Left lung (tissue), 10 donors: ENCODE results near the gene SIGLEC7. TPM values are rescaled to one million over a fixed set of nuclear protein-coding genes. Genes with fewer than 3 reads are reported as not detected.

Experiments
- ATAC-seq: fragments of 200-7000 bp; cut with Tn5 transposase; one replicate; pipeline ENCODE4 v1.9.1; 2020; ENCODE audit warnings: moderate library complexity
- DNase-seq, 4 donors: peaks; one replicate each; pipeline ENCODE4 v3.0.0-alpha.2; 2013 to 2020
- H3K27ac ChIP-seq, 2 donors: fragments of 200-600 bp; sonication (generic) in 1 of 2; one replicate each; pipeline versions ENCODE4 v1.5.0 to v1.8.0; 2020 to 2021
- H3K27me3 ChIP-seq, 2 donors: fragments of 200-600 bp; sonication (generic) in 1 of 2; one replicate each; pipeline versions ENCODE4 v1.5.0 to v1.8.0; 2020 to 2021
- H3K36me3 ChIP-seq, 2 donors: fragments of 200-600 bp; sonication (generic) in 1 of 2; one replicate each; pipeline versions ENCODE4 v1.5.0 to v1.8.0; 2020 to 2021
- H3K4me1 ChIP-seq, 2 donors: fragments of 200-600 bp; one replicate each; pipeline ENCODE4 v1.8.0; 2021
- H3K4me3 ChIP-seq, 2 donors: fragments of 200-600 bp; sonication (generic) in 1 of 2; one replicate each; pipeline versions ENCODE4 v1.5.0 to v1.8.0; 2020 to 2021; ENCODE audit warnings: mild to moderate bottlenecking in 1 of 2
- H3K9me3 ChIP-seq, 2 donors: fragments of 200-600 bp; sonication (generic) in 1 of 2; one replicate each; pipeline versions ENCODE4 v1.5.0 to v1.8.0; 2020 to 2021
- intact Hi-C, 2 donors: fragments of 100-400 bp; cut with DNase I; formaldehyde crosslinking; loops; one replicate each; pipeline versions ENCODE4 v1.11.2 to v1.14.2; 2022
- polyA plus RNA-seq, 6 donors: library from polyadenylated mRNA; unstranded; fragments of 120-200 nt; gene quantifications; one replicate each; pipeline ENCODE4 v1.2.1, GENCODE V29; 2013; ENCODE audit not compliant: insufficient read length in 6 of 6
- total RNA-seq, 2 donors: library from RNA; stranded (reverse); fragmentation: NEBNext Ultra II Directional; extraction: Animal tissue kit (Norgen Biotek cat#: 25700); gene quantifications; one replicate each; pipeline ENCODE4 v1.2.1, GENCODE V29; 2021
- TF ChIP-seq, protein P1 (sequence below), 2 donors: fragments of 200-600 bp; sonication (generic) in 1 of 2; IDR thresholded peaks; one replicate each; pipeline versions ENCODE4 v1.5.0 to v1.8.0; 2021; ENCODE audit warnings: antibody characterized with exemption in 2 of 2
- donor health status: DM: no; HTN: yes; CAD: no.
- donor health status: DM: no; HTN: no; CAD: no.

Gene SIGLEC7
- total and polyA plus RNA-seq, 8 donors = 0.63 to 10.4 (median 0.78) TPM

DNA sequence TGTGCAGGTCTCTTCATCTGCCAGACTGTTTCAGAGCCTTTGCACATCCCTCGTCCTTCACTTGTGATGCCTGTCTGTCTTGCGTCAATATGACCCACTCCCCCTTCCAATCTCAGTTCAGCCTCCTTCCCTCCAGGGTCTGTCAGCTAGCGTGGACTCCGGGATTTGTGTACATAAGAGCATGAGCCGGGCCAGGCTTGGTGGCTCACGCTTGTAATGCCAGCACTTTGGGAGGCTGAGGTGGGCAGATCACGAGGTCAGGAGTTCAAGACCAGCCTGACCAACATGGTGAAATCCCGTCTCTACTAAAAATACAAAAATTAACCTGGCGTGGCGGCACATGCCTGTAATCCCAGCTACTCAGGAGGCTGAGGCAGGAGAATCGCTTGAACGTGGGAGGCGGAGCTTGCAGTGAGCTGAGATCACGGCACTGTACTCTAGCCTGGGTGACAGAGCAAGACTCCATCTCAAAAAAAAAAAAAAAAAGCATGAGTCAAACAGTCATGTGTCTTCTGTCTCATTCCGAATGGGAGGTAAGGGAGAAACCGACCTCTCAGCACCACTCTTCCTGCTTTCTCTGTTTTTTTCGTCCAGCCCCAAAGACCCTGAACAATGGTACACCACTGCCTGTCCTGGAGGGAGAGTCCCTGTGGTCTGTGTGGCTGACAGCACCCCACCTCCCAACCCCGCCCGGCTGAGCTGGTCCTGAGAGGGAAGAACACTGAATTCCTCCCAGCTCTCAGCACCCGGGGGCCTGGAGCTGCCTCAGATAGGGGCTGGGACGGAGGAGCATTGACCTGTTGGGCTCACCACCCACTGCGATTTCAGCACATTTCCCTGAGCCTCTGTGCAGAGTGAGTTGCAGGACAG, 19.8 kb upstream of the SIGLEC7 start:
- intact Hi-C loops = no loop called here
- no peaks in the 10 kb centered on the region for H3K9me3 ChIP-seq
- H3K27me3 ChIP-seq = peaks cover 0 to 15% of the 10 kb centered on the region in 2 donors
- peaks cover 0 to 56% of the 10 kb centered on the region in 2 donors for H3K4me1 ChIP-seq
- peaks cover 0 to 6% of the 10 kb centered on the region in 2 donors for H3K36me3 ChIP-seq
- TF ChIP-seq, protein P1, sequence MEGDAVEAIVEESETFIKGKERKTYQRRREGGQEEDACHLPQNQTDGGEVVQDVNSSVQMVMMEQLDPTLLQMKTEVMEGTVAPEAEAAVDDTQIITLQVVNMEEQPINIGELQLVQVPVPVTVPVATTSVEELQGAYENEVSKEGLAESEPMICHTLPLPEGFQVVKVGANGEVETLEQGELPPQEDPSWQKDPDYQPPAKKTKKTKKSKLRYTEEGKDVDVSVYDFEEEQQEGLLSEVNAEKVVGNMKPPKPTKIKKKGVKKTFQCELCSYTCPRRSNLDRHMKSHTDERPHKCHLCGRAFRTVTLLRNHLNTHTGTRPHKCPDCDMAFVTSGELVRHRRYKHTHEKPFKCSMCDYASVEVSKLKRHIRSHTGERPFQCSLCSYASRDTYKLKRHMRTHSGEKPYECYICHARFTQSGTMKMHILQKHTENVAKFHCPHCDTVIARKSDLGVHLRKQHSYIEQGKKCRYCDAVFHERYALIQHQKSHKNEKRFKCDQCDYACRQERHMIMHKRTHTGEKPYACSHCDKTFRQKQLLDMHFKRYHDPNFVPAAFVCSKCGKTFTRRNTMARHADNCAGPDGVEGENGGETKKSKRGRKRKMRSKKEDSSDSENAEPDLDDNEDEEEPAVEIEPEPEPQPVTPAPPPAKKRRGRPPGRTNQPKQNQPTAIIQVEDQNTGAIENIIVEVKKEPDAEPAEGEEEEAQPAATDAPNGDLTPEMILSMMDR (IDR thresholded peaks at IDR 0.05) = no peak
- ATAC-seq (peak; percentile 27), DNase-seq (peak in 1 of 4 donors; percentile 86)
- peak overlapping the region; percentile 77 to 97 for H3K27ac ChIP-seq
- peak overlapping the region in 1 of 2 donors; percentile 52 for H3K4me3 ChIP-seq

DNA sequence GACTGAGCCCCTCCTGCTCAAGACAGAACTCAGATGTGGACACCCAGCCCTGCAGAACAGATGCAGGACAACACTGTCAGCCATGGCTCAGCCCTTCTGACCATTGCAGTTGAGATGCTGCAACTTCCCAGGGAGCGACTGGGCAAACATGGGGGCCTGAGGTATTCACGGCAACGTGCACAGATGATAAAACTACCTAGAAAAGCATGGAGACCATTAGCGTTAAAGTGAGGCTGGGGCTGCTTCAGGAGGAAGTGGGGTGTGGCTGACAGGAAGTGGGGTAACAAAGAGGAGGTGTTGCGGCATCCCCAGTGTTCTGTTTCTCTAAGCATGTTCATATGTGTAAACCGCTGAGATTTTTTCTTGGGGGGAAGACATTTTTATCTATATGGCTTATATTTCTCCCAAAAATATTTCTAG, 18.7 kb upstream of the SIGLEC7 start:
- Histone ChIP-seq H3K4me3 (peak overlapping the region in 1 of 2 donors; percentile 52), H3K36me3 (peaks cover 0 to 9% of the 10 kb centered on the region in 2 donors), H3K9me3 (no peaks in the 10 kb centered on the region), H3K27me3 (peaks cover 0 to 15% of the 10 kb centered on the region in 2 donors), H3K27ac (peak overlapping the region; percentile 77 to 97), H3K4me1 (peaks cover 0 to 66% of the 10 kb centered on the region in 2 donors)
- peak in 1 of 4 donors; percentile 66 for DNase-seq
- ATAC-seq = peak; percentile 18
- intact Hi-C loops = no loop called here
- TF ChIP-seq, protein P1 (IDR thresholded peaks at IDR 0.05) = no peak

DNA sequence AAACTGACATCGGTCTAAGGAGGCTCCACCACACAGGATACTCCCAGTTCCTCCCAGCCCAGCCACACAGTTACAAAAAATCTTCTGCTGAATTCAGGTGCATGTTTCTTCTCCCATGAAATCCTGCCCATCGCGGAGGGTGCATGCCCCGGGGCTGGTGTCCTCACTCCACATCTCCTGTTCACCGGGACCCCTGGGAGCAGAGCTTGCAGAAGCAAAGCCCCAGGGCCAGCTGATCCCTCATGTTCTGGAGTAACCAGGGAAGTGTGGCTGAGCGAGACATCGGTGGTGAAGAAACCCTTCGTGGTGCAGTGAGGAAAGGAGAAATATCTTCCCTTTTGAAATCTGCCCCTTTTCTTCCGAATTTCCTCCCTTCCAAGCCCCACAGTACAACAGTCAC, 18.3 kb upstream of the SIGLEC7 start:
- ATAC-seq (no peak), DNase-seq (peak in 1 of 4 donors; percentile 38)
- intact Hi-C loops = no loop called here
- peaks cover 0 to 69% of the 10 kb centered on the region in 2 donors for H3K4me1 ChIP-seq
- H3K27ac ChIP-seq = peak overlapping the region; percentile 77 to 97
- H3K27me3 ChIP-seq = peaks cover 0 to 15% of the 10 kb centered on the region in 2 donors
- peak overlapping the region in 1 of 2 donors; percentile 52 for H3K4me3 ChIP-seq
- peaks cover 0 to 12% of the 10 kb centered on the region in 2 donors for H3K36me3 ChIP-seq
- TF ChIP-seq, protein P1 (IDR thresholded peaks at IDR 0.05) = no peak
- H3K9me3 ChIP-seq = no peaks in the 10 kb centered on the region

DNA sequence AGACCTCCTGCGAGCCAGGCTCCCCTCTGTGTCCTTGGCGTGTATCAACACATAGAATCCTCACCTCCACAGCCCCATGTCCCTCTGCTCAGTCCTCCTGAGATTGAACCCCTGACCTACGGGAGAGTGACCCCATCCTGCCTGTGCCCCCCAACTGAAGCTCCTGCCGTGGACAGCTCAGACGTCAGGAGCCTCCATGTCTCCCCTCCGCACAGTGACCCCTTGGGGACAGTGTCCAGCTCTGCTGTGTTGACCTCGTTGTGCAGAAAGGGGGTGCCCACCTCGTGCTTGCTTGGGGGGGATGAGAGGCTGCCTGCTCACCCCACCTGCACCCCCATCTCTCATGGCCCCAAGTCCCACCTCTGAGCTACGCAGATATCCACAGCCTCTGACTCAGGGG, 17.9 kb upstream of the SIGLEC7 start:
- intact Hi-C loops = no loop called here
- Histone ChIP-seq H3K9me3 (no peaks in the 10 kb centered on the region), H3K4me1 (peaks cover 0 to 68% of the 10 kb centered on the region in 2 donors), H3K27me3 (peaks cover 0 to 15% of the 10 kb centered on the region in 2 donors), H3K4me3 (peak overlapping the region in 1 of 2 donors; percentile 52), H3K27ac (peak overlapping the region; percentile 77 to 97), H3K36me3 (peaks cover 0 to 13% of the 10 kb centered on the region in 2 donors)
- peak in 1 of 4 donors; percentile 30 for DNase-seq
- ATAC-seq = no peak
- TF ChIP-seq, protein P1 (IDR thresholded peaks at IDR 0.05) = no peak

DNA sequence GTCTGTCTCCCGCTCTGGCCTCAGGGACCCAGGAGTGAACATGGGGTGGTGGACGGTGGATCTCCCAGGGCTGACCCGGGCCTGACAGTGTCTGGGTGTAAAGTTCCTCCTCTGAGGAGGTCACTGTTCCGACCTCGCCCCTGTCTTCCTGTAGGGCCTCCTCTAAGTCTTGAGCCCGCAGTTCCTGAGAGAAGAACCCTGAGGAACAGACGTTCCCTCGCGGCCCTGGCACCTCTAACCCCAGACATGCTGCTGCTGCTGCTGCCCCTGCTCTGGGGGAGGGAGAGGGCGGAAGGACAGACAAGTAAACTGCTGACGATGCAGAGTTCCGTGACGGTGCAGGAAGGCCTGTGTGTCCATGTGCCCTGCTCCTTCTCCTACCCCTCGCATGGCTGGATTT, 17.4 kb upstream of the SIGLEC7 start, which contains the start of gene SIGLEC9:
Gene SIGLEC9 (plus strand): TSS at position 178 of the 400 bp plus-strand sequence. CDS start 69 bp downstream, at position 247.
- H3K4me1 ChIP-seq = peaks cover 0 to 67% of the 10 kb centered on the region in 2 donors
- ATAC-seq (peak; percentile 20), DNase-seq (peak in 2 of 4 donors; percentile 82 to 90)
- peak within 1 kb of the TSS; percentile 2 to 52 for H3K4me3 ChIP-seq
- peaks cover 0 to 18% of the 10 kb centered on the region in 2 donors for H3K36me3 ChIP-seq
- intact Hi-C loops = no loop called here
- H3K9me3 ChIP-seq = no peaks in the 10 kb centered on the region
- H3K27ac ChIP-seq = peak within 1 kb of the TSS; percentile 77 to 97
- peaks cover 0 to 15% of the 10 kb centered on the region in 2 donors for H3K27me3 ChIP-seq
- TF ChIP-seq, protein P1 (IDR thresholded peaks at IDR 0.05) = no peak
